Mammary epithelial cell (primary cell): ENCODE data around the gene SLCO3A1.

ENCODE experiments used
- CTCF ChIP-seq, 2 donors: IDR thresholded peaks in 1 of 2; conservative IDR thresholded peaks in 1 of 2; 2 replicates each; pipeline ENCODE4 v1.5.1; 2011 to 2012; ENCODE audit warnings: inconsistent platforms in 2 of 2, low read length in 2 of 2, mild to moderate bottlenecking in 2 of 2, control low read depth in 1 of 2, low read depth in 1 of 2; ENCODE audit not compliant: insufficient read depth in 1 of 2; ENCODE audit errors: extremely low read depth in 1 of 2
- EZH2 ChIP-seq: IDR thresholded peaks from 2 replicates; pipeline ENCODE4 v1.6.1; 2012; ENCODE audit warnings: low read length, inconsistent platforms, borderline replicate concordance

- TF ChIP-seq CTCF (conservative IDR thresholded peaks at IDR 0.05 in 1 of 2, IDR thresholded peaks at IDR 0.05 in 1 of 2; ENCODE audit: extremely low read depth in 1 of 2, insufficient read depth in 1 of 2, low read depth in 1 of 2, low read length in 2 of 2), result no peak
- TF ChIP-seq EZH2, result no peak
Measured at GRCh38 chr15:91936182-91936775, 82.8 kb downstream of the SLCO3A1 start.
